Adrenal gland (tissue), 5 donors: ENCODE data around the gene IRAK3.

Experiments used
- POLR2A ChIP-seq, 2 donors: fragments of 450-650 bp; IDR thresholded peaks; one replicate each; pipeline ENCODE4 v1.6.1; 2017; ENCODE audit warnings: antibody characterized with exemption in 2 of 2, mild to moderate bottlenecking in 2 of 2, moderate library complexity in 1 of 2
- TF ChIP-seq, protein P1 (sequence below), 6 experiments: fragments of 450-650 bp in 4 of 6; fragments of 200-600 bp in 2 of 6; sonication (generic) in 1 of 6; IDR thresholded peaks; 1 replicate in 5 of 6; 2 replicates in 1 of 6; pipeline versions ENCODE4 v1.5.1 to v1.8.0; 2016 to 2021; ENCODE audit warnings: antibody characterized with exemption in 6 of 6, mild to moderate bottlenecking in 2 of 6, moderate library complexity in 1 of 6
- donor health status: DM: no; HTN: no; CAD: no.

- TF ChIP-seq, protein P1, sequence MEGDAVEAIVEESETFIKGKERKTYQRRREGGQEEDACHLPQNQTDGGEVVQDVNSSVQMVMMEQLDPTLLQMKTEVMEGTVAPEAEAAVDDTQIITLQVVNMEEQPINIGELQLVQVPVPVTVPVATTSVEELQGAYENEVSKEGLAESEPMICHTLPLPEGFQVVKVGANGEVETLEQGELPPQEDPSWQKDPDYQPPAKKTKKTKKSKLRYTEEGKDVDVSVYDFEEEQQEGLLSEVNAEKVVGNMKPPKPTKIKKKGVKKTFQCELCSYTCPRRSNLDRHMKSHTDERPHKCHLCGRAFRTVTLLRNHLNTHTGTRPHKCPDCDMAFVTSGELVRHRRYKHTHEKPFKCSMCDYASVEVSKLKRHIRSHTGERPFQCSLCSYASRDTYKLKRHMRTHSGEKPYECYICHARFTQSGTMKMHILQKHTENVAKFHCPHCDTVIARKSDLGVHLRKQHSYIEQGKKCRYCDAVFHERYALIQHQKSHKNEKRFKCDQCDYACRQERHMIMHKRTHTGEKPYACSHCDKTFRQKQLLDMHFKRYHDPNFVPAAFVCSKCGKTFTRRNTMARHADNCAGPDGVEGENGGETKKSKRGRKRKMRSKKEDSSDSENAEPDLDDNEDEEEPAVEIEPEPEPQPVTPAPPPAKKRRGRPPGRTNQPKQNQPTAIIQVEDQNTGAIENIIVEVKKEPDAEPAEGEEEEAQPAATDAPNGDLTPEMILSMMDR (IDR thresholded peaks at IDR 0.05) = no peak
- no peak for TF ChIP-seq POLR2A (IDR thresholded peaks at IDR 0.05)
These were observed 48.0 kb downstream of the IRAK3 start for GRCh38 chr12:66236969-66237368.
